Tibial nerve (tissue), 4 donors: ENCODE measurements around the gene FAM83C. TPM values are rescaled to one million over a fixed set of nuclear protein-coding genes. Genes with fewer than 3 reads are reported as not detected.

Source experiments
- DNase-seq, 2 donors: peaks; one replicate each; pipeline ENCODE4 v3.0.0-alpha.2; 2019; ENCODE audit warnings: low spot score in 2 of 2
- H3K27ac ChIP-seq, 4 donors: fragments of 200-600 bp; sonication (generic) in 3 of 4; one replicate each; pipeline ENCODE4 v1.5.1; 2017 to 2019; ENCODE audit warnings: mild to moderate bottlenecking in 1 of 4
- H3K27me3 ChIP-seq, 2 donors: fragments of 200-600 bp; sonication (generic) in 1 of 2; one replicate each; pipeline versions ENCODE4 v1.5.1 to v1.6.0; 2017 to 2019
- H3K36me3 ChIP-seq, 3 donors: fragments of 200-600 bp; sonication (generic); one replicate each; pipeline ENCODE4 v1.5.1; 2018 to 2019
- H3K4me1 ChIP-seq, 4 donors: fragments of 200-600 bp; sonication (generic) in 3 of 4; one replicate each; pipeline ENCODE4 v1.5.1; 2017 to 2019
- H3K4me3 ChIP-seq, 4 donors: fragments of 200-600 bp; sonication (generic) in 3 of 4; one replicate each; pipeline ENCODE4 v1.5.1; 2017 to 2019; ENCODE audit warnings: mild to moderate bottlenecking in 1 of 4, moderate library complexity in 1 of 4
- H3K9me3 ChIP-seq, 4 donors: fragments of 200-600 bp; sonication (generic) in 3 of 4; one replicate each; pipeline ENCODE4 v1.5.1; 2017 to 2019
- EP300 ChIP-seq, 2 donors: sonication (generic); formaldehyde crosslinking; IDR thresholded peaks; one replicate each; pipeline ENCODE4 v1.6.1; 2017; ENCODE audit warnings: antibody characterized with exemption in 2 of 2, mild to moderate bottlenecking in 1 of 2
- POLR2A ChIP-seq, 2 donors: fragments of 450-650 bp; IDR thresholded peaks; one replicate each; pipeline ENCODE4 v1.6.1; 2017; ENCODE audit warnings: antibody characterized with exemption in 2 of 2, mild to moderate bottlenecking in 2 of 2, moderate library complexity in 2 of 2
- WGBS, 2 donors: methylation state at CpG; one replicate each; pipeline ENCODE4 v1.1.5; 2018; 5-methylcytosine and 5-hydroxymethylcytosine counted together
- total RNA-seq, 4 donors: library from RNA; depleted of rRNA; stranded (reverse); fragments of >200 nt; gene quantifications; one replicate each; pipeline ENCODE4 v1.1.0, GENCODE V29; 2016
- TF ChIP-seq, protein P1 (sequence below), 5 experiments: fragments of 200-600 bp in 3 of 5; fragments of 450-650 bp in 2 of 5; sonication (generic) in 3 of 5; IDR thresholded peaks; one replicate each; pipeline ENCODE4 v1.5.1; 2016 to 2019; ENCODE audit warnings: antibody characterized with exemption in 5 of 5, mild to moderate bottlenecking in 3 of 5, moderate library complexity in 2 of 5

The FAM83C gene
- total RNA-seq, 4 donors from 2014 or later = not detected

DNA sequence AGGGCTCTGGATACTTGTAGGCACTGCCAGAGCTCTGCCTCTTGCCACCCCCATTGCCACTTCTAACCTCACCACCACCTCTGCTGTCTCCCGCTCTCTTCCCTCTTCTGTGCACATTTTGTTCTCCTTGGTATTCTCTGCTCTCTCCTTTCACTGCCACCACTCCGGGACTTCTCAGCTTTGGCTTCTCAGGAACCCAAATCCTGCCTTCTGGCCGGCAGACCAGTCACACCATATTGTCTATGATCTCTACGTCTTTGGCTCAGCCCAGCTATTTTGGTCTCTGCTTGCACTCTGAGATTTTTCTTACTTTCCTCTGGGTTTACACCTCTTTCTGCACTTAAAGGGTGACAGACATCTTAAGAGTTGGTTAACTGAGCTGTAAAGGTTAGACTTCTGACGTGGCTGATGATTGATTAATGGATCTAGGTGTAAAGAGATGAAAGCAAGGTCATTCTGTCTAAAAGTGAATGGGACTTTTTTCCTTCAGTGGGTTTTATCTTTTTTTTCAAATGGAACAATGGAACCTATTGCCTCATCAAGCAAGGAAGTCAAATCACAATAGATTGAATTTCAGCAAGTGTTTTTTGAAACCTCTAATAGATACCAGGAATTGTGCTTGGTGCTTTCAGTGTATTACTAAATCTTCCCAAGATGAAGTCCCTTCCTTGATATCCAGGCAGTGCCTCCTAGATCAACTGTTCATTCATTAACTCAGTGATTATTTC is 52.0 kb downstream of the FAM83C start:
- H3K4me1 ChIP-seq = no peaks in the 10 kb centered on the region
- no peak overlapping the region for H3K4me3 ChIP-seq
- no peak for TF ChIP-seq POLR2A (IDR thresholded peaks at IDR 0.05)
- no peaks in the 10 kb centered on the region for H3K27me3 ChIP-seq
- no peaks in the 10 kb centered on the region for H3K9me3 ChIP-seq
- H3K36me3 ChIP-seq = peaks cover 0 to 23% (median 0%) of the 10 kb centered on the region in 3 donors
- H3K27ac ChIP-seq = no peak overlapping the region
- 65% methylated on average over 5 of the region's 5 CpGs for WGBS, 2 donors
- no peak for DNase-seq

DNA sequence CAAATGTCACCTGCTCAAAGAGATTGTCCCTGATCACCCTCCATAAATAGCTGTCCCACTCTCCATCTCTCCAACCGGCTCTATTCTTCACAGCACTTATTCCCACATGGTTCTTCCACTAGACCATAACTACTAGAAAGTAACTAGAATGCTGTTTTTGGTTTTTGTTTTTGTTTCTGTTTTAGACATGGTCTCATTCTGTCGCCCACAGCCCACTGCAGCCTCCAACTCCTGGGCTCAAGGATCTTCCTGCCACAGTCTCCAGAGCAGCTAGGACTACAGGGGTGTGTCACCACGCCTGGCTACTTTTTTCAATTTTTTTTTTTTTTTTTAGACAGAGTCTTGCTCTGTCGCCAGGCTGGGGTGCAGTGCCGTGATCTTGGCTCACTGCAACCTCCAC is 53.5 kb downstream of the FAM83C start:
- Histone ChIP-seq H3K27ac (no peak overlapping the region), H3K9me3 (no peaks in the 10 kb centered on the region), H3K27me3 (no peaks in the 10 kb centered on the region), H3K36me3 (peaks cover 0 to 31% (median 0%) of the 10 kb centered on the region in 3 donors), H3K4me1 (no peaks in the 10 kb centered on the region), H3K4me3 (no peak overlapping the region)
- no peak for DNase-seq
- WGBS, 2 donors = 85% methylated on average over 5 of the region's 5 CpGs
- no peak for TF ChIP-seq POLR2A (IDR thresholded peaks at IDR 0.05)
- TF ChIP-seq, protein P1, sequence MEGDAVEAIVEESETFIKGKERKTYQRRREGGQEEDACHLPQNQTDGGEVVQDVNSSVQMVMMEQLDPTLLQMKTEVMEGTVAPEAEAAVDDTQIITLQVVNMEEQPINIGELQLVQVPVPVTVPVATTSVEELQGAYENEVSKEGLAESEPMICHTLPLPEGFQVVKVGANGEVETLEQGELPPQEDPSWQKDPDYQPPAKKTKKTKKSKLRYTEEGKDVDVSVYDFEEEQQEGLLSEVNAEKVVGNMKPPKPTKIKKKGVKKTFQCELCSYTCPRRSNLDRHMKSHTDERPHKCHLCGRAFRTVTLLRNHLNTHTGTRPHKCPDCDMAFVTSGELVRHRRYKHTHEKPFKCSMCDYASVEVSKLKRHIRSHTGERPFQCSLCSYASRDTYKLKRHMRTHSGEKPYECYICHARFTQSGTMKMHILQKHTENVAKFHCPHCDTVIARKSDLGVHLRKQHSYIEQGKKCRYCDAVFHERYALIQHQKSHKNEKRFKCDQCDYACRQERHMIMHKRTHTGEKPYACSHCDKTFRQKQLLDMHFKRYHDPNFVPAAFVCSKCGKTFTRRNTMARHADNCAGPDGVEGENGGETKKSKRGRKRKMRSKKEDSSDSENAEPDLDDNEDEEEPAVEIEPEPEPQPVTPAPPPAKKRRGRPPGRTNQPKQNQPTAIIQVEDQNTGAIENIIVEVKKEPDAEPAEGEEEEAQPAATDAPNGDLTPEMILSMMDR (IDR thresholded peaks at IDR 0.05) = no peak
- TF ChIP-seq EP300 (IDR thresholded peaks at IDR 0.05) = no peak

DNA sequence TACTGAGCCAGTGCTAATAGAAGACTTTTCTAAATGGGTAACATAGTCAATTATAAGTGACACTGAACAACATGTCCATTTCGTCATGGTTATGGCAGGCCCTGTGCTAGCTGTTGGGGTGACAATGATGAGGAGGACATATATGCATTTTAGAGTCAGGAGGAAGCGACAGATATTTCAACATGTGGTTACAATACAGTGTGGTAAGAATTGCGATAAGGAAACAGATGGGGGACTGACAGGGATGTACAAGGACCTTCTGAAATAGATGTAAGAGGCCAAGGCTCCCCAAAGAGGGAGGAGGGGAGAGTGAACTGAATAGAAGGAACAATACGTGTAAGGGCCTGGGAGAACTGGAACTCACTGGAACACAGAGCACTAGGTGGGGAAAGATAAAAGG is 54.1 kb downstream of the FAM83C start:
- Histone ChIP-seq H3K9me3 (no peaks in the 10 kb centered on the region), H3K27ac (no peak overlapping the region), H3K4me3 (no peak overlapping the region), H3K27me3 (no peaks in the 10 kb centered on the region), H3K36me3 (peaks cover 0 to 31% (median 0%) of the 10 kb centered on the region in 3 donors), H3K4me1 (no peaks in the 10 kb centered on the region)
- DNase-seq = no peak
- 83 to 85% methylated on average over 4 of the region's 4 CpGs for WGBS, 2 donors
- TF ChIP-seq EP300 (IDR thresholded peaks at IDR 0.05) (no peak), POLR2A (IDR thresholded peaks at IDR 0.05) (no peak)
- TF ChIP-seq, protein P1 (IDR thresholded peaks at IDR 0.05) = no peak

DNA sequence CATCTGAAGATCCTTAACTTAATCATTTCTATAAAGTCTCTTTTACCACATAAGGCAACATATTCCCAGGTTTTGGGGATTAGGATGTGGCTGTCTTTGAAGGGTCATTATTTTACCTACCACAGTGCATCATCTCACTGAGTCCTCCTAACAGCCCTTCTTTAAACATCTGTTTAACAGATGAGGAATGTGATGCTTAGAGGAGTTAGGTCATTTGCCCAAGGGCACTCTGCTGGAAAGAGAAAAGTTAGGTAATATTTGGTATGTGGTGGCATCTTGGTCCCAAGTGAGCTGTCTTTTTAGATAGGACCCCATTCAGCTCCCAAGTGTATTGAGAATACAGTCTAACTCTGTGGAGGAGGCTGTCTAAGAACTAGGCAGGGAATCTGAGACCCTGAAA is 54.7 kb downstream of the FAM83C start:
- no peak for TF ChIP-seq POLR2A (IDR thresholded peaks at IDR 0.05)
- no peak for TF ChIP-seq EP300 (IDR thresholded peaks at IDR 0.05)
- TF ChIP-seq, protein P1 (IDR thresholded peaks at IDR 0.05) = no peak
- Histone ChIP-seq H3K27ac (no peak overlapping the region), H3K27me3 (no peaks in the 10 kb centered on the region), H3K36me3 (peaks cover 0 to 35% (median 0%) of the 10 kb centered on the region in 3 donors), H3K4me3 (no peak overlapping the region), H3K9me3 (no peaks in the 10 kb centered on the region), H3K4me1 (no peaks in the 10 kb centered on the region)
- DNase-seq = no peak

DNA sequence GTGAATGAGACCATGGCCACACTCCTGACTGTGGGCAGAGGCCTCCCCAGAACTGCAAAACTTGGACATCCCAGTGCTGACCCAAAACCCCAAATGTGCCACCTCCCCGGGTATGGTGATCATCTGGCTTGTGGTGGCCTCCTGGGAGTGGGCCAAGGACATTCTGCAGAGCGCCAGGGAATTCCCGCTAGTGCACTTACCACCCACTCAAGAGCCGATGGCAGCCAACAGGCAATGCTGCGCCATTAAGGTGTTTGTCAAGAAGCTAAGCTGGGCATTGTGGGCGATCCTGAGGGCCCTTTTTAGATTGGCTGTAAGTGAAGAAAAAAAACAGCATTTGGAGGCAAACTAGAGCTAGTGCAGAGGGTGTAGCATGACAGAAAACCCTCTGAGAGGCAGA is 56.3 kb downstream of the FAM83C start:
- no peak for TF ChIP-seq POLR2A (IDR thresholded peaks at IDR 0.05)
- no peak for TF ChIP-seq EP300 (IDR thresholded peaks at IDR 0.05)
- TF ChIP-seq, protein P1 (IDR thresholded peaks at IDR 0.05) = no peak
- no peak for DNase-seq
- H3K9me3 ChIP-seq = no peaks in the 10 kb centered on the region
- peaks cover 0 to 48% (median 0%) of the 10 kb centered on the region in 3 donors for H3K36me3 ChIP-seq
- no peaks in the 10 kb centered on the region for H3K27me3 ChIP-seq
- H3K4me1 ChIP-seq = no peaks in the 10 kb centered on the region
- no peak overlapping the region for H3K4me3 ChIP-seq
- H3K27ac ChIP-seq = no peak overlapping the region
- WGBS, 2 donors = 90 to 99% methylated on average over 5 to 6 of the region's 6 CpGs

Other genes with a start within 250 kb of the FAM83C start
- 100 to 1,000 TPM in 1 of 4 donors, 10 to 100 TPM in 3; 63.4 to 101 (median 76.4) TPM for gene TRPC4AP, start 199.6 kb downstream of the FAM83C start, total RNA-seq
- 10 to 100 TPM; 19.6 to 29.7 (median 25.2) TPM for gene EDEM2, start 145.1 kb downstream of the FAM83C start, total RNA-seq
- 100 to 1,000 TPM in 2 of 4 donors, 10 to 100 TPM in 2; 40.9 to 132 (median 94.6) TPM for gene PROCR, start 120.4 kb downstream of the FAM83C start, total RNA-seq
- gene MMP24, start 65.7 kb downstream of the FAM83C start, total RNA-seq = under 1 TPM in 3 of 4 donors, not detected in 1; 0.21 to 0.78 (median 0.66) TPM
- 10 to 100 TPM; 30.4 to 41.2 (median 34.4) TPM for gene MMP24OS, start 14.3 kb downstream of the FAM83C start, total RNA-seq
- gene EIF6, start 7.7 kb downstream of the FAM83C start, total RNA-seq = 100 to 1,000 TPM in 1 of 4 donors, 10 to 100 TPM in 3; 69.5 to 110 (median 86.8) TPM
- 10 to 100 TPM; 30.0 to 51.9 (median 41.3) TPM for gene UQCC1, start 119.5 kb upstream of the FAM83C start, total RNA-seq
- 1 to 10 TPM in 1 of 4 donors, under 1 TPM in 1, not detected in 2; 0.90 to 1.0 TPM for gene GDF5, start 145.8 kb upstream of the FAM83C start, total RNA-seq
- 10 to 100 TPM; 12.5 to 41.1 (median 29.9) TPM for gene CEP250, start 163.2 kb upstream of the FAM83C start, total RNA-seq
- not detected for gene C20orf173, start 237.2 kb upstream of the FAM83C start, total RNA-seq
- gene ERGIC3, start 249.7 kb upstream of the FAM83C start, total RNA-seq = 100 to 1,000 TPM; 106 to 199 (median 153) TPM